Vagina (tissue), 2 donors: ENCODE measurements around the gene PIP4K2A. TPM values are rescaled to one million over a fixed set of nuclear protein-coding genes. Genes with fewer than 3 reads are reported as not detected.

Source experiments
- DNase-seq, 2 donors: peaks; one replicate each; pipeline ENCODE4 v3.0.0-alpha.2; 2017; ENCODE audit errors: extremely low spot score in 2 of 2
- H3K27ac ChIP-seq: fragments of 200-600 bp; sonication (generic); one replicate; pipeline ENCODE4 v1.5.1; 2019
- H3K27me3 ChIP-seq: fragments of 200-600 bp; sonication (generic); one replicate; pipeline ENCODE4 v1.5.1; 2019
- H3K36me3 ChIP-seq, 2 donors: fragments of 200-600 bp; sonication (generic); one replicate each; pipeline ENCODE4 v1.5.1; 2017 to 2019
- H3K4me1 ChIP-seq: fragments of 200-600 bp; sonication (generic); one replicate; pipeline ENCODE4 v1.5.1; 2019
- H3K4me3 ChIP-seq, 2 donors: fragments of 200-600 bp; sonication (generic); 1 replicate in 1 of 2; 2 replicates in 1 of 2; pipeline ENCODE4 v1.5.1; 2016 to 2019
- H3K9me3 ChIP-seq: fragments of 200-600 bp; sonication (generic); one replicate; pipeline ENCODE4 v1.5.1; 2019
- POLR2A ChIP-seq, 2 donors: fragments of 450-650 bp; IDR thresholded peaks; one replicate each; pipeline ENCODE4 v1.6.1; 2017; ENCODE audit warnings: antibody characterized with exemption in 2 of 2, mild to moderate bottlenecking in 2 of 2, moderate library complexity in 2 of 2
- POLR2AphosphoS5 ChIP-seq, 2 donors: sonication (generic); formaldehyde crosslinking; IDR thresholded peaks; one replicate each; pipeline ENCODE4 v1.9.0; 2017; ENCODE audit warnings: antibody characterized with exemption in 2 of 2, mild to moderate bottlenecking in 2 of 2, low read depth in 1 of 2; ENCODE audit not compliant: insufficient read depth in 1 of 2
- intact Hi-C: fragments of 100-400 bp; cut with DNase I; formaldehyde crosslinking; loops from one replicate; pipeline ENCODE4 v1.15.1; 2023
- total RNA-seq: library from RNA; depleted of rRNA; stranded (reverse); fragments of >200 nt; gene quantifications from one replicate; pipeline ENCODE4 v1.2.3, GENCODE V29; 2016
- TF ChIP-seq, protein P1 (sequence below), 3 experiments: fragments of 450-650 bp in 2 of 3; fragments of 200-600 bp in 1 of 3; sonication (generic) in 1 of 3; IDR thresholded peaks; one replicate each; pipeline ENCODE4 v1.5.1; 2017 to 2019; ENCODE audit warnings: antibody characterized with exemption in 3 of 3, mild to moderate bottlenecking in 2 of 3, moderate library complexity in 2 of 3

The PIP4K2A gene
- total RNA-seq, 1 donor from 2014 or later: 20.6 TPM

DNA sequence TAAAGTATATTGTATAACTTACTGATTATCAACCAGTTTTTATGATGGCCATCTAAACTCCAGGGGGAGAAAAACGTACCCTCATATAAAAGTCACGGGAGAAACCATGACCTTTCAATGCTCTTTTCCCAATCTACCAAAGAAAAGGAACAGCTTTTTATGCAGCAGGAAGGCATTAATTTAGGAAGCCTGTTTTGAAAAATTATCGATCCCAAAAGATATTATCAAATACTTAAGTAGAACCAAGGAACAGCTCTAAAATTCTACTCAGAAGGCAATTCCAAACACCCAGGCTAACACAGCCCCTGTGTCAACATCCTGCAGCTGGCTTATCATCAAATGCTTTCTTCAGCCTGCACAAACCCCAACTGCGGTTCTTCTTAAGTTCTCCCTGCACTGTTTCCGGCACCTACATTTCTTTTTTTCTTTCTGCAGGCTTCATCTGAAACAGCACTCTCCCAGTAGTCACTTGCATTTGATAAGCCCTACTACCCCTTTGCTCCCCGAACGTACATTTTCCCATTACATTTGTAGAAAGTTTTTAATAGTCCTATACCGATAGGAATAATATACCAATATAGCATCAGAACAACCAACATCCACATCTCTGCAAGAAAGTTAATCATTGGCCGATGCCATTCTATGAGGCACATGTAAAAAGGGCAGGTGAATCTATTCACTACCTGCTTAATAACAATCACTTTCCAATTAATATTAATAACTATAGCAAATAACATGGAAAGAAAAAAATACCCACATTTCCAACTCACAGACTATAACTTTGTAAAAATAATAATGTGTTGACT lies 47.9 kb downstream of the PIP4K2A start:
- H3K27me3 ChIP-seq: no peaks in the 10 kb centered on the region
- no peaks in the 10 kb centered on the region for H3K9me3 ChIP-seq
- H3K27ac ChIP-seq: no peak overlapping the region
- TF ChIP-seq, protein P1, sequence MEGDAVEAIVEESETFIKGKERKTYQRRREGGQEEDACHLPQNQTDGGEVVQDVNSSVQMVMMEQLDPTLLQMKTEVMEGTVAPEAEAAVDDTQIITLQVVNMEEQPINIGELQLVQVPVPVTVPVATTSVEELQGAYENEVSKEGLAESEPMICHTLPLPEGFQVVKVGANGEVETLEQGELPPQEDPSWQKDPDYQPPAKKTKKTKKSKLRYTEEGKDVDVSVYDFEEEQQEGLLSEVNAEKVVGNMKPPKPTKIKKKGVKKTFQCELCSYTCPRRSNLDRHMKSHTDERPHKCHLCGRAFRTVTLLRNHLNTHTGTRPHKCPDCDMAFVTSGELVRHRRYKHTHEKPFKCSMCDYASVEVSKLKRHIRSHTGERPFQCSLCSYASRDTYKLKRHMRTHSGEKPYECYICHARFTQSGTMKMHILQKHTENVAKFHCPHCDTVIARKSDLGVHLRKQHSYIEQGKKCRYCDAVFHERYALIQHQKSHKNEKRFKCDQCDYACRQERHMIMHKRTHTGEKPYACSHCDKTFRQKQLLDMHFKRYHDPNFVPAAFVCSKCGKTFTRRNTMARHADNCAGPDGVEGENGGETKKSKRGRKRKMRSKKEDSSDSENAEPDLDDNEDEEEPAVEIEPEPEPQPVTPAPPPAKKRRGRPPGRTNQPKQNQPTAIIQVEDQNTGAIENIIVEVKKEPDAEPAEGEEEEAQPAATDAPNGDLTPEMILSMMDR (IDR thresholded peaks at IDR 0.05): no peak
- TF ChIP-seq POLR2A (IDR thresholded peaks at IDR 0.05): no peak
- no peak for TF ChIP-seq POLR2AphosphoS5 (IDR thresholded peaks at IDR 0.05; ENCODE audit: insufficient read depth in 1 of 2, low read depth in 1 of 2)
- no peaks in the 10 kb centered on the region for H3K36me3 ChIP-seq
- intact Hi-C loops: no loop called here
- H3K4me3 ChIP-seq: no peak overlapping the region
- no peak for DNase-seq
- peaks cover 6% of the 10 kb centered on the region for H3K4me1 ChIP-seq

DNA sequence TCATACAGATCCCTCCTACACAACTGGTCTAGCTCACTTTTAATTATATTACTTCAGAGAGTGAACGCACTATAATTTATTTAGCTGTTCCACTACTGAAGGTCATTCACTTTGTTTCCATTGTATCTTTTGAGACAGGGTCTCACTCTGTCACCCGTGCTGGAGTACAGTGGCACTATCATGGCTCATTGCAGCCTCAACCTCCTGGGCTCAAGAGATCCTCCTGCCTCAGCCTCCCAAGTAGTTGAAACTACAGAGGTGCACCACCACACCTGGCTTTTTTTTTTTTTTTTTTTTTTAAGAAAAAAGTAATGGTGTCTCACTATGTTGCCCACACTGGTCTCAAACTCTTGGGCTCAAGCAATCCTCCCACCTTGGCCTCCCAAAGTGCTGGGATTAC lies 49.0 kb downstream of the PIP4K2A start:
- Histone ChIP-seq H3K36me3 (no peaks in the 10 kb centered on the region), H3K9me3 (no peaks in the 10 kb centered on the region), H3K27ac (no peak overlapping the region), H3K4me1 (peaks cover 6% of the 10 kb centered on the region), H3K27me3 (no peaks in the 10 kb centered on the region), H3K4me3 (no peak overlapping the region)
- intact Hi-C loops: no loop called here
- TF ChIP-seq, protein P1 (IDR thresholded peaks at IDR 0.05): no peak
- TF ChIP-seq POLR2AphosphoS5 (IDR thresholded peaks at IDR 0.05; ENCODE audit: insufficient read depth in 1 of 2, low read depth in 1 of 2): no peak
- TF ChIP-seq POLR2A (IDR thresholded peaks at IDR 0.05): no peak
- DNase-seq: no peak

DNA sequence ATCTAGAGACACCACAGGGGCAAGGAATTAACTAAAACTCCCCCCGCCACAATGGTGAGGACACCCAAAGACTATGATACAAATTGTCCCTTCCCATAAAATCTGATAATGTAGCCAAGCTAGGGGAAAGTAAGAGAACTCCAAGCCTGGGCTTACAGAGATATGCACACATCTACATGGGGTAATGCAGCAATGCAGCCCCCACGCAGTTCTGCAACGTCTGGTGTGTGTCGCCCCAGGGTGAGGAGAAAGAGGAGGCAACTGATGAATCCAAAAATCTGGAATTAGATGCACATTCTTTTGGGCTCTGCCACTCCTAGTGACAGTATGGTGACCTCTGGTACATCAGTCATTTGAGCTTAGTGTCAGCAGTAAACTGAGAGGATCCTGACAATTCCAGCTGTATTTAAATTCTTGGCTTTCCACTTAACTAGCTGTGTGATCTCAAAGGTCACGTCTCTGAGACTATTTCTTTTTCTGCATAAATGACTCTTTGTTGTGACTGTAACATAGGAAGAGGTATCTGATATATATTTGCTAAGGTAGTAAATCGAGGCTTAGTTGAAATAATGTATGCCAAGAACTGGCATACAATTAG lies 51.5 kb downstream of the PIP4K2A start:
- no peak overlapping the region for H3K4me3 ChIP-seq
- DNase-seq: no peak
- H3K27ac ChIP-seq: no peak overlapping the region
- no peaks in the 10 kb centered on the region for H3K4me1 ChIP-seq
- TF ChIP-seq, protein P1 (IDR thresholded peaks at IDR 0.05): no peak
- TF ChIP-seq POLR2A (IDR thresholded peaks at IDR 0.05): no peak
- TF ChIP-seq POLR2AphosphoS5 (IDR thresholded peaks at IDR 0.05; ENCODE audit: insufficient read depth in 1 of 2, low read depth in 1 of 2): no peak
- no peaks in the 10 kb centered on the region for H3K27me3 ChIP-seq
- H3K36me3 ChIP-seq: no peaks in the 10 kb centered on the region
- intact Hi-C loops: no loop called here
- no peaks in the 10 kb centered on the region for H3K9me3 ChIP-seq

DNA sequence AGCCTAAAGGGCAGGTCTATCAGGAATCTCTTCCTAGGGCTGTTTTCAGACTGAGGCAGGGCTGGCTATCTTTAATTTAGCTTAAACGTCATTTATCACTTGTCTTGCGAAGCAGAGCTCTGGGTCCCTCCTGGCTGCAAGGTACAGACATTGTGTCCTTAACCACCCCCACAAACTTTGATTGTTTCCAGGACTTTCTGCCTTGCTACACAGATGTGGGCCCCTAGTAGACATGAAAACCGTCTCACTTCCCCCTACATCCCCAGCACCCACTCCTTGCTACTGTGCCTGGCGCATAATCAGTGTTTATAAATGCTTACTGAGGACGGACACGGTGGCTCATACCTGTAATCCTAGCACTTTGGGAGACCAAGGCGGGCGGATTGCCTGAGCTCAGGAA lies 54.5 kb downstream of the PIP4K2A start:
- DNase-seq: no peak
- H3K4me3 ChIP-seq: no peak overlapping the region
- no peaks in the 10 kb centered on the region for H3K36me3 ChIP-seq
- intact Hi-C loops: no loop called here
- no peaks in the 10 kb centered on the region for H3K9me3 ChIP-seq
- peaks cover 17% of the 10 kb centered on the region for H3K4me1 ChIP-seq
- H3K27ac ChIP-seq: no peak overlapping the region
- H3K27me3 ChIP-seq: no peaks in the 10 kb centered on the region
- TF ChIP-seq, protein P1 (IDR thresholded peaks at IDR 0.05): no peak
- no peak for TF ChIP-seq POLR2AphosphoS5 (IDR thresholded peaks at IDR 0.05; ENCODE audit: insufficient read depth in 1 of 2, low read depth in 1 of 2)
- no peak for TF ChIP-seq POLR2A (IDR thresholded peaks at IDR 0.05)
